Ammon's horn (tissue), 1 donor: ENCODE results near the gene ACTA1.
A peak's percentile ranks its signal among the peaks of the same experiment; 100 is the strongest.
"Not testable (repeated sequence)": the region's sequence is repeated elsewhere in the genome, so short reads cannot be mapped to it uniquely, and the experiment has no call there.

Experiments
- DNase-seq: peaks from one replicate; pipeline ENCODE4 v3.0.0-alpha.2; 2016; ENCODE audit warnings: low spot score

ACTA1 gene

GRCh38 chr1:229409616-229410369 is 24.1 kb downstream of the ACTA1 start:
- DNase-seq: no peak

- peak; percentile 61 for DNase-seq
Observed at GRCh38 chr1:229408458-229409037, 25.3 kb downstream of the ACTA1 start.

- DNase-seq: no peak
Observed at GRCh38 chr1:229407206-229408026, 26.5 kb downstream of the ACTA1 start.

GRCh38 chr1:229406798-229407197 is 27.1 kb downstream of the ACTA1 start:
- no peak for DNase-seq

- DNase-seq: no peak
Observed at GRCh38 chr1:229403573-229403972, 30.3 kb downstream of the ACTA1 start.

- no peak for DNase-seq
Observed at GRCh38 chr1:229402993-229403392, 30.9 kb downstream of the ACTA1 start.

- DNase-seq: not testable (repeated sequence)
Observed at GRCh38 chr1:229402329-229402728, 31.6 kb downstream of the ACTA1 start.

GRCh38 chr1:229397762-229398161 is 36.1 kb downstream of the ACTA1 start:
- no peak for DNase-seq

- DNase-seq: no peak
Observed at GRCh38 chr1:229396585-229397206, 37.2 kb downstream of the ACTA1 start.

GRCh38 chr1:229394517-229394916 is 39.4 kb downstream of the ACTA1 start:
- DNase-seq: not testable (repeated sequence)

GRCh38 chr1:229392936-229393335 is 41.0 kb downstream of the ACTA1 start:
- DNase-seq: no peak

GRCh38 chr1:229390130-229390529 is 43.8 kb downstream of the ACTA1 start:
- DNase-seq: no peak

GRCh38 chr1:229388897-229389580 is 44.9 kb downstream of the ACTA1 start:
- peak; percentile 20 for DNase-seq

- no peak for DNase-seq
Observed at GRCh38 chr1:229385853-229386456, 47.9 kb downstream of the ACTA1 start.

GRCh38 chr1:229384822-229385221 is 49.1 kb downstream of the ACTA1 start:
- DNase-seq: no peak

GRCh38 chr1:229383961-229384360 is 49.9 kb downstream of the ACTA1 start:
- no peak for DNase-seq

GRCh38 chr1:229383188-229383587 is 50.7 kb downstream of the ACTA1 start:
- no peak for DNase-seq
